ENCODE measurements around the gene NLGN1. TPM values are rescaled to one million over a fixed set of nuclear protein-coding genes. Genes with fewer than 3 reads are reported as not detected.

Gene NLGN1
- total RNA-seq, 3 donors from 2014 or later (not counting 1 experiment from before 2014, with no cell fraction given) = not detected

GRCh38 chr3:173796405-173796804, 398.9 kb downstream of the NLGN1 start:
- Histone ChIP-seq H3K36me3 (ENCODE audit: control insufficient read depth, insufficient read depth, low read length) (no peaks in the 10 kb centered on the region), H3K27ac (ENCODE audit: low read length) (no peak overlapping the region), H3K9me3 (ENCODE audit: control insufficient read depth, insufficient read depth, low read length) (no peaks in the 10 kb centered on the region), H3K4me1 (ENCODE audit: control insufficient read depth, insufficient read depth, low read length) (no peaks in the 10 kb centered on the region), H3K27me3 (ENCODE audit: control insufficient read depth, insufficient read depth, low read length) (no peaks in the 10 kb centered on the region), H3K4me3 (ENCODE audit: low read length) (no peak overlapping the region)
- no peak for DNase-seq
- Mint-ChIP-seq H3K9me3 (peaks cover 10 to 13% of the 10 kb centered on the region in 2 donors), H3K36me3 (no peaks in the 10 kb centered on the region), H3K27ac (no peak overlapping the region), H3K27me3 (ENCODE audit: low read depth in 2 of 2) (no peaks in the 10 kb centered on the region), H3K4me3 (no peak overlapping the region), H3K4me1 (no peaks in the 10 kb centered on the region)
- intact Hi-C loops (cut with micrococcal nuclease) = no loop called here
- 100% methylated on average over 1 of the region's 1 CpG for WGBS (ENCODE audit: insufficient coverage)
- no peak for TF ChIP-seq CTCF (IDR thresholded peaks at IDR 0.05)
- ATAC-seq = no peak

- 81% methylated on average over 1 of the region's 3 CpGs for WGBS (ENCODE audit: insufficient coverage)
- Histone ChIP-seq H3K27me3 (ENCODE audit: control insufficient read depth, insufficient read depth, low read length) (no peaks in the 10 kb centered on the region), H3K27ac (ENCODE audit: low read length) (no peak overlapping the region), H3K9me3 (ENCODE audit: control insufficient read depth, insufficient read depth, low read length) (no peaks in the 10 kb centered on the region), H3K36me3 (ENCODE audit: control insufficient read depth, insufficient read depth, low read length) (no peaks in the 10 kb centered on the region), H3K4me1 (ENCODE audit: control insufficient read depth, insufficient read depth, low read length) (no peaks in the 10 kb centered on the region), H3K4me3 (ENCODE audit: low read length) (no peak overlapping the region)
- DNase-seq = no peak
- Mint-ChIP-seq H3K4me1 (no peaks in the 10 kb centered on the region), H3K36me3 (no peaks in the 10 kb centered on the region), H3K27me3 (ENCODE audit: low read depth in 2 of 2) (no peaks in the 10 kb centered on the region), H3K27ac (no peak overlapping the region), H3K4me3 (no peak overlapping the region), H3K9me3 (peaks cover 6 to 11% of the 10 kb centered on the region in 2 donors)
- ATAC-seq = no peak
- no peak for TF ChIP-seq CTCF (IDR thresholded peaks at IDR 0.05)
- intact Hi-C loops (cut with micrococcal nuclease) = no loop called here
Measured at GRCh38 chr3:173796890-173797289, 399.3 kb downstream of the NLGN1 start.

- H3K27ac Mint-ChIP-seq = no peak overlapping the region
- H3K4me3 ChIP-seq (ENCODE audit: low read length) = no peak overlapping the region
- 78% methylated on average over 1 of the region's 4 CpGs for WGBS (ENCODE audit: insufficient coverage)
- intact Hi-C loops (cut with micrococcal nuclease) = no loop called here
- no peak overlapping the region for H3K27ac ChIP-seq (ENCODE audit: low read length)
- no peak for TF ChIP-seq CTCF (IDR thresholded peaks at IDR 0.05)
- no peaks in the 10 kb centered on the region for H3K27me3 ChIP-seq (ENCODE audit: control insufficient read depth, insufficient read depth, low read length)
- H3K9me3 ChIP-seq (ENCODE audit: control insufficient read depth, insufficient read depth, low read length) = no peaks in the 10 kb centered on the region
- H3K4me1 ChIP-seq (ENCODE audit: control insufficient read depth, insufficient read depth, low read length) = no peaks in the 10 kb centered on the region
- no peaks in the 10 kb centered on the region for H3K4me1 Mint-ChIP-seq
- ATAC-seq (no peak), DNase-seq (no peak)
- no peaks in the 10 kb centered on the region for H3K27me3 Mint-ChIP-seq (ENCODE audit: low read depth in 2 of 2)
- H3K36me3 Mint-ChIP-seq = no peaks in the 10 kb centered on the region
- H3K9me3 Mint-ChIP-seq = peaks cover 0 to 3% of the 10 kb centered on the region in 2 donors
- no peaks in the 10 kb centered on the region for H3K36me3 ChIP-seq (ENCODE audit: control insufficient read depth, insufficient read depth, low read length)
- H3K4me3 Mint-ChIP-seq = no peak overlapping the region
Measured at GRCh38 chr3:173799060-173799816, 401.7 kb downstream of the NLGN1 start.

GRCh38 chr3:173800154-173800553, 402.6 kb downstream of the NLGN1 start:
- no peaks in the 10 kb centered on the region for H3K27me3 ChIP-seq (ENCODE audit: control insufficient read depth, insufficient read depth, low read length)
- Mint-ChIP-seq H3K4me1 (no peaks in the 10 kb centered on the region), H3K36me3 (no peaks in the 10 kb centered on the region), H3K27me3 (ENCODE audit: low read depth in 2 of 2) (no peaks in the 10 kb centered on the region), H3K27ac (no peak overlapping the region), H3K4me3 (no peak overlapping the region), H3K9me3 (peaks cover 0 to 2% of the 10 kb centered on the region in 2 donors)
- ATAC-seq (no peak), DNase-seq (no peak)
- no peak for TF ChIP-seq CTCF (IDR thresholded peaks at IDR 0.05)
- H3K9me3 ChIP-seq (ENCODE audit: control insufficient read depth, insufficient read depth, low read length) = no peaks in the 10 kb centered on the region
- intact Hi-C loops (cut with micrococcal nuclease) = no loop called here
- WGBS (ENCODE audit: insufficient coverage) = no CpG with 5 or more reads among the region's 2 CpGs
- H3K4me1 ChIP-seq (ENCODE audit: control insufficient read depth, insufficient read depth, low read length) = no peaks in the 10 kb centered on the region
- H3K4me3 ChIP-seq (ENCODE audit: low read length) = no peak overlapping the region
- H3K27ac ChIP-seq (ENCODE audit: low read length) = no peak overlapping the region
- no peaks in the 10 kb centered on the region for H3K36me3 ChIP-seq (ENCODE audit: control insufficient read depth, insufficient read depth, low read length)
